Endothelial cell of umbilical vein (primary cell): ENCODE data around the gene TFCP2. TPM values are rescaled to one million over a fixed set of nuclear protein-coding genes. Genes with fewer than 3 reads are reported as not detected.
"Not testable (repeated sequence)": the region's sequence is repeated elsewhere in the genome, so short reads cannot be mapped to it uniquely, and the experiment has no call there.

ENCODE experiments used
- BruUV-seq: library from RNA; stranded (reverse); fragments of 400-500 nt; replicated peaks from 2 replicates; lab custom pipeline; 2021; lab: Mats Ljungman, UMichigan
- CTCF ChIA-PET: fragments of 300-600, 350-600 bp; sonication (Branson Sonifier 250); formaldehyde crosslinking; loops from one replicate; lab custom pipeline; 2021; ENCODE audit warnings: antibody characterized with exemption, inconsistent platforms; lab: Charles Lee
- POLR2A ChIA-PET: fragments of 300-600, 350-600 bp; sonication (Branson Sonifier 250); formaldehyde crosslinking; loops from one replicate; lab custom pipeline; 2021; ENCODE audit warnings: antibody characterized with exemption, inconsistent platforms; lab: Charles Lee
- DNase-seq: peaks from one replicate; pipeline ENCODE4 v3.0.0-alpha.2; 2011; ENCODE audit warnings: low read depth, low spot score
- FAIRE-seq: peaks from 2 replicates; lab custom pipeline; 2011; peaks lifted over from hg19 to GRCh38; lab: Jason Lieb, UNC
- H2AFZ ChIP-seq: 2 replicates; pipeline ENCODE4 v1.6.0; 2012; ENCODE audit warnings: low read depth, low read length, control low read depth, inconsistent platforms
- H3K27ac ChIP-seq: 2 replicates; pipeline ENCODE4 v1.5.1; 2011; ENCODE audit warnings: low read depth, mild to moderate bottlenecking, control low read depth, low read length, moderate library complexity; ENCODE audit not compliant: insufficient read depth
- H3K27me3 ChIP-seq, 2 experiments: 2 replicates each; pipeline versions ENCODE4 v1.6.0 to v1.6.1; 2011; ENCODE audit warnings: low read length in 2 of 2, mixed read lengths in 1 of 2; ENCODE audit not compliant: control insufficient read depth in 2 of 2, insufficient read depth in 2 of 2
- H3K36me3 ChIP-seq, 2 experiments: 2 replicates in 1 of 2; 3 replicates in 1 of 2; pipeline ENCODE4 v1.5.1; 2011; ENCODE audit warnings: low read length in 2 of 2, mild to moderate bottlenecking in 1 of 2, moderate library complexity in 1 of 2; ENCODE audit not compliant: control insufficient read depth in 2 of 2, insufficient read depth in 2 of 2; ENCODE audit errors: extremely low read depth in 1 of 2
- H3K4me1 ChIP-seq: 3 replicates; pipeline ENCODE4 v1.5.1; 2011; ENCODE audit warnings: mild to moderate bottlenecking, low read length; ENCODE audit not compliant: control insufficient read depth, insufficient read depth; ENCODE audit errors: extremely low read depth
- H3K4me2 ChIP-seq: 2 replicates; pipeline ENCODE4 v1.6.1; 2011; ENCODE audit warnings: low read length, control low read depth, mixed read lengths; ENCODE audit not compliant: insufficient read depth
- H3K4me3 ChIP-seq, 3 experiments: fragments of 200-600 bp in 1 of 3; sonication (generic), shearing (Covaris generic) in 1 of 3; replicated peaks in 1 of 3; 2 replicates each; pipeline ENCODE4 v1.5.1; 2011 to 2016; ENCODE audit warnings: control low read depth in 3 of 3, low read length in 3 of 3, mild to moderate bottlenecking in 2 of 3, inconsistent platforms in 1 of 3, low read depth in 1 of 3, moderate library complexity in 1 of 3; ENCODE audit not compliant: insufficient read depth in 1 of 3
- H3K79me2 ChIP-seq: 2 replicates; pipeline ENCODE4 v1.6.0; 2012; ENCODE audit warnings: low read length, inconsistent platforms; ENCODE audit not compliant: control insufficient read depth, insufficient read depth
- H3K9ac ChIP-seq: replicated peaks from 2 replicates; pipeline ENCODE3; 2011; ENCODE audit warnings: low read length, control low read depth; ENCODE audit not compliant: insufficient read depth; ENCODE audit errors: extremely low read depth
- H3K9me1 ChIP-seq: replicated peaks from 3 replicates; pipeline ENCODE4 v1.6.0; 2011; ENCODE audit warnings: mild to moderate bottlenecking, low read length; ENCODE audit not compliant: control insufficient read depth, insufficient read depth; ENCODE audit errors: extremely low read depth
- H3K9me3 ChIP-seq: replicated peaks from 2 replicates; pipeline ENCODE4 v1.5.1; 2012; ENCODE audit warnings: low read length, inconsistent platforms; ENCODE audit not compliant: control insufficient read depth, insufficient read depth
- H4K20me1 ChIP-seq: replicated peaks from 2 replicates; pipeline ENCODE3; 2011; ENCODE audit warnings: mild to moderate bottlenecking, low read length; ENCODE audit not compliant: control insufficient read depth, insufficient read depth; ENCODE audit errors: extremely low read depth
- MYC ChIP-seq: IDR thresholded peaks from one replicate; pipeline ENCODE4 v1.6.1; 2011; ENCODE audit warnings: mild to moderate bottlenecking, low read depth, low read length
- dilution Hi-C: fragments of 300-500 bp; cut with MboI; formaldehyde crosslinking; loops from one replicate; pipeline ENCODE4 v1.15.0; 2019; ENCODE audit warnings: low sequenced_read_pairs; ENCODE audit not compliant: extremely low pct_ligation_motif_present
- intact Hi-C: fragments of 100-400 bp; cut with micrococcal nuclease; formaldehyde crosslinking; loops from one replicate; pipeline ENCODE4 v1.10.0; 2022
- polyA plus RNA-seq, 4 experiments: library from polyadenylated mRNA; depleted of rRNA in 3 of 4; stranded (reverse) in 3 of 4; unstranded in 1 of 4; fragments of >200 nt; gene quantifications; 2 replicates each; pipeline versions ENCODE4 v1.2.1 to v1.2.3, GENCODE V29; 2011 to 2012; ENCODE audit warnings: missing spikeins in 1 of 4
- total RNA-seq: library from RNA; stranded (reverse); gene quantifications from 2 replicates; pipeline ENCODE4 v1.2.3, GENCODE V29; 2021

Gene TFCP2
- total and polyA plus RNA-seq, 2 donors (not counting 3 experiments of a cell fraction or from before 2014, with no cell fraction given): 10.2 to 28.6 TPM

DNA sequence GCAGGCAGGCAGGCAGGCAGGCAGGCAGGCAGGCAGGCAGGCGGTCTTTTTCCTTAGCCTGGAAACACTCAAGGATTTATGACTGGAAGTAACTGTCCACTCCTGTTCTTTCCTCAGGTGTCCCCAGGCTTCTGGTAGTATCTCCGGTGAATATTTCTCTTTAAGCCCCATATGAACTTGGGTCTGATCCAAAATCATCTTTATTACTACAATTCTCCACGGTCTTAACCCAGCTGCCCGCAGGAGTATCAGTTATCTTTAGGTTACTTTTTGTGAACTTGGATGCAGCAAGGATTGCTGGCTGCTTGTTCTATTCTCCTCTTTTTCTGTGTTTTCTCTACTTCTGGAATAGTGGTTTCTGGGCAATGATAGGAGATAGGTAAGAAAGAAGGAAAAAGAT lies 92.8 kb downstream of the TFCP2 start:
- BruUV-seq: no TSS peak
- no peak overlapping the region for H2AFZ ChIP-seq
- FAIRE-seq (no peak), DNase-seq (no peak)
- peaks cover 63% of the 10 kb centered on the region for H3K79me2 ChIP-seq
- intact Hi-C loops (loop anchor here (5.0 to 10.0 kb wide), 3 partner anchors 137 to 315 kb away; partner anchors contain the start of genes ATF1 and POU6F1), dilution Hi-C loops (no loop called here)
- no peaks in the 10 kb centered on the region for H3K9me1 ChIP-seq
- H3K27ac ChIP-seq: no peak overlapping the region
- peaks cover 12% of the 10 kb centered on the region for H3K4me1 ChIP-seq
- no peak for TF ChIP-seq MYC
- POLR2A ChIA-PET: interaction anchor here (0.7 to 1.0 kb wide), 3 partner anchors 17 to 256 kb away, joined by 3 to 6 read pairs (median 6); no protein-coding TSS in a partner anchor
- CTCF ChIA-PET: interaction anchor here (0.6 to 2.6 kb wide), 4 partner anchors 8 to 261 kb away, joined by 3 to 10 read pairs (median 5); no protein-coding TSS in a partner anchor
- H3K27me3 ChIP-seq: no peaks in the 10 kb centered on the region
- no peaks in the 10 kb centered on the region for H3K36me3 ChIP-seq
- no peak overlapping the region for H3K9ac ChIP-seq
- no peak overlapping the region for H3K4me2 ChIP-seq
- H3K4me3 ChIP-seq: no peak overlapping the region
- H4K20me1 ChIP-seq: peaks cover 15% of the 10 kb centered on the region
- H3K9me3 ChIP-seq: no peaks in the 10 kb centered on the region

DNA sequence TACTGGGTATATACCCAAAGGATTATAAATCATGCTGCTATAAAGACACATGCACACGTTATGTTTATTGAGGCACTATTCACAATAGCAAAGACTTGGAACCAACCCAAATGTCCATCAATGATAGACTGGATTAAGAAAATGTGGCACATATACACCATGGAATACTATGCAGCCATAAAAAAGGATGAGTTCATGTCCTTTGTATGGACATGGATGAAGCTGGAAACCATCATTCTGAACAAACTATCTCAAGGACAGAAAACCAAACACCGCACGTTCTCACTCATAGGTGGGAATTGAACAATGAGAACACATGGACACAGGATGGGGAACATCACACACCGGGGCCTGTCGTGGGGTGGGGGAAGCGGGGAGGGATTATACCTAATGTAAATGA lies 94.1 kb downstream of the TFCP2 start:
- BruUV-seq, dilution Hi-C loops, H3K27ac ChIP-seq, H3K36me3 ChIP-seq, DNase-seq, H3K9me3 ChIP-seq, H3K9me1 ChIP-seq, H3K4me2 ChIP-seq, H3K9ac ChIP-seq, FAIRE-seq, intact Hi-C loops, H3K4me3 ChIP-seq, POLR2A ChIA-PET, H3K27me3 ChIP-seq, H2AFZ ChIP-seq: not testable (repeated sequence)
- H3K4me1 ChIP-seq: peaks cover 12% of the 10 kb centered on the region
- H4K20me1 ChIP-seq: peaks cover 15% of the 10 kb centered on the region
- peaks cover 63% of the 10 kb centered on the region for H3K79me2 ChIP-seq
- CTCF ChIA-PET: interaction anchor here (2.6 kb wide), 1 partner anchor 262 kb away, joined by 10 read pairs; no protein-coding TSS in a partner anchor

DNA sequence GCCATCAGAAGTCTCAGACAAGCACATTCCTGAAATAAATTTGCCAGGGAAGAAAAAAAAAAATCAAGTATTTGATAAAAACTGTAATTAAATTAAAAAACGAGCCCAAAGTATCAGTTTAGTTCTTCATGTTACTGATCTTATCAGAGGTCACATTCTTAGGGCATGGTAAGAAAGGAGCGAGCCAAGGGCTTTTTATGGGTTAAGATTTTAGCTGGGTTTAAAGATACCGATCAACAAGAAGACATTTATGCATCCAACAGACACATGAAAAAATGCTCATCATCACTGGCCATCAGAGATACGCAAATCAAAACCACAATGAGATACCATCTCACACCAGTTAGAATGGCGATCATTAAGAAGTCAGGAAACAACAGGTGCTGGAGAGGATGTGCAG lies 94.6 kb downstream of the TFCP2 start:
- peaks cover 63% of the 10 kb centered on the region for H3K79me2 ChIP-seq
- H3K4me2 ChIP-seq, BruUV-seq, H2AFZ ChIP-seq, intact Hi-C loops, dilution Hi-C loops, FAIRE-seq, H3K9me3 ChIP-seq, DNase-seq, H3K4me3 ChIP-seq, POLR2A ChIA-PET, H3K27ac ChIP-seq, H3K36me3 ChIP-seq, H3K9me1 ChIP-seq, H3K27me3 ChIP-seq, H3K9ac ChIP-seq: not testable (repeated sequence)
- peaks cover 15% of the 10 kb centered on the region for H4K20me1 ChIP-seq
- H3K4me1 ChIP-seq: peaks cover 12% of the 10 kb centered on the region
- CTCF ChIA-PET: interaction anchor here (0.7 kb wide), 1 partner anchor 797 kb away, joined by 3 read pairs; no protein-coding TSS in a partner anchor
